Upper lobe of right lung (tissue), 1 donor: ENCODE measurements around the gene RPRD1A. TPM values are rescaled to one million over a fixed set of nuclear protein-coding genes. Genes with fewer than 3 reads are reported as not detected.
"Not testable (repeated sequence)": the region's sequence is repeated elsewhere in the genome, so short reads cannot be mapped to it uniquely, and the experiment has no call there.

ENCODE experiments used
- ATAC-seq: fragments of 200-7000 bp; cut with Tn5 transposase; one replicate; pipeline ENCODE4 v1.9.1; 2020; ENCODE audit warnings: mild to moderate bottlenecking, moderate library complexity
- DNase-seq: peaks from one replicate; pipeline ENCODE4 v3.0.0-alpha.2; 2020
- H3K27ac ChIP-seq: fragments of 200-600 bp; one replicate; pipeline ENCODE4 v1.8.0; 2022
- H3K27me3 ChIP-seq: fragments of 200-600 bp; one replicate; pipeline ENCODE4 v1.8.0; 2022; ENCODE audit warnings: mild to moderate bottlenecking
- H3K36me3 ChIP-seq: fragments of 200-600 bp; one replicate; pipeline ENCODE4 v1.8.0; 2022
- H3K4me1 ChIP-seq: fragments of 200-600 bp; one replicate; pipeline ENCODE4 v1.8.0; 2022
- H3K4me3 ChIP-seq: fragments of 200-600 bp; one replicate; pipeline ENCODE4 v1.8.0; 2022; ENCODE audit warnings: mild to moderate bottlenecking
- H3K9me3 ChIP-seq: fragments of 200-600 bp; one replicate; pipeline ENCODE4 v1.8.0; 2022
- CTCF ChIP-seq: fragments of 200-600 bp; IDR thresholded peaks from one replicate; pipeline ENCODE4 v1.8.0; 2022; ENCODE audit warnings: antibody characterized with exemption
- intact Hi-C: fragments of 100-400 bp; cut with DNase I; formaldehyde crosslinking; loops from one replicate; pipeline ENCODE4 v1.11.0; 2022
- total RNA-seq: library from RNA; stranded (reverse); fragmentation: NEBNext Ultra II Directional; extraction: Animal tissue kit (Norgen Biotek cat#: 25700); gene quantifications from one replicate; pipeline ENCODE4 v1.2.1, GENCODE V29; 2021
- donor health status: DM: no; HTN: yes; CAD: no; lungs with severe emphysema.

RPRD1A gene
- total RNA-seq, 1 donor from 2014 or later: 45.4 TPM

GRCh38 chr18:36034299-36034895 is 33.0 kb downstream of the RPRD1A start:
- ATAC-seq (no peak), DNase-seq (no peak)
- no peak overlapping the region for H3K4me3 ChIP-seq
- TF ChIP-seq CTCF: no peak
- H3K9me3 ChIP-seq: peaks cover 6% of the 10 kb centered on the region
- H3K27me3 ChIP-seq: no peaks in the 10 kb centered on the region
- H3K4me1 ChIP-seq: no peaks in the 10 kb centered on the region
- H3K36me3 ChIP-seq: peaks cover 9% of the 10 kb centered on the region
- H3K27ac ChIP-seq: no peak overlapping the region
- intact Hi-C loops: no loop called here

GRCh38 chr18:36031903-36032302 is 35.5 kb downstream of the RPRD1A start:
- Histone ChIP-seq H3K36me3 (peaks cover 9% of the 10 kb centered on the region), H3K4me3 (no peak overlapping the region), H3K27ac (no peak overlapping the region), H3K4me1 (peaks cover 5% of the 10 kb centered on the region), H3K9me3 (no peaks in the 10 kb centered on the region), H3K27me3 (no peaks in the 10 kb centered on the region)
- intact Hi-C loops: no loop called here
- no peak for TF ChIP-seq CTCF
- ATAC-seq (no peak), DNase-seq (no peak)

DNA sequence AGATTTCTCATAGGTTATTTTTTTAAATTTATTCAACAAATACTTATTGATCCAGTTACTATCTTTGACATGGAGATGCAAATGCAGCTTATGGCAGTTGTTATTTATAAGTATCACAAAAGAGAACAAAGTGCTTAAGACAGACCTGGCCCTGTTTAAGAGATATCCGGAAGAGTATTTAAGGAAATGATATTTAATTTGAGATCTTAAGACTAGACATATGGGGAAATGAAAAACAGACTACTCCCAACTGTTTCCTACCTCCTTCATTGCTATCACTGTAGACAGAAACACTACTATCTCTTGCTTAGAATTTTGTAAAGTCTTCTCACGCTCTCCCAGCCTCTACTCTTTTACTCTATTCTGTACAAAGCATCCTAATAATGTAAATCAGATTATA is 36.0 kb downstream of the RPRD1A start:
- intact Hi-C loops: no loop called here
- ATAC-seq: no peak
- Histone ChIP-seq H3K9me3 (no peaks in the 10 kb centered on the region), H3K27ac (no peak overlapping the region), H3K4me1 (peaks cover 5% of the 10 kb centered on the region), H3K36me3 (peaks cover 14% of the 10 kb centered on the region), H3K4me3 (no peak overlapping the region), H3K27me3 (no peaks in the 10 kb centered on the region)
- TF ChIP-seq CTCF: no peak
- DNase-seq: no peak

GRCh38 chr18:36028859-36029258 is 38.5 kb downstream of the RPRD1A start:
- no peaks in the 10 kb centered on the region for H3K27me3 ChIP-seq
- ATAC-seq: peak; percentile 33
- no peak for TF ChIP-seq CTCF
- no peak overlapping the region for H3K4me3 ChIP-seq
- no peak overlapping the region for H3K27ac ChIP-seq
- H3K9me3 ChIP-seq: no peaks in the 10 kb centered on the region
- no peak for DNase-seq
- intact Hi-C loops: no loop called here
- H3K4me1 ChIP-seq: peaks cover 5% of the 10 kb centered on the region
- peaks cover 30% of the 10 kb centered on the region for H3K36me3 ChIP-seq

DNA sequence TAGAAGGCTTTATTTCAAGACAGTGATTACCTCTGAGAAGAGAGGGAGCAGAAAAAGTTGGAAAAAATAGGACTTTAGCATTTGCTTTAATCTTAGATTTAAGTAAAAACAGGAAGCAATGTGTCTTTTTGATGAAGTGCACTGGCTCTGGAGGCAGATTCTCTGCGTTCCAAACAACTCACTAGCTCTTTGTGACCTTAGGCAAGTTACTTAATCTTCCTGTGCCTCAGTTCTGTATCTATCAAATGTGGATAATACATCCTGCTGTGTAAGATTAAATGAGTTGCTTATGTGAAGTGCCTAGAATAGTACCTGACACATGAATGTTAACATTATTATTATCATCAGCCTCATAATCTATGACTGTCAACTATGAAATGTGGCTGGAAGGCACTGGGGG is 42.3 kb downstream of the RPRD1A start:
- H3K27me3 ChIP-seq: no peaks in the 10 kb centered on the region
- no peak overlapping the region for H3K4me3 ChIP-seq
- TF ChIP-seq CTCF: no peak
- no peak for DNase-seq
- ATAC-seq: no peak
- H3K4me1 ChIP-seq: peaks cover 5% of the 10 kb centered on the region
- no peaks in the 10 kb centered on the region for H3K9me3 ChIP-seq
- no peak overlapping the region for H3K27ac ChIP-seq
- intact Hi-C loops: no loop called here
- peaks cover 21% of the 10 kb centered on the region for H3K36me3 ChIP-seq

DNA sequence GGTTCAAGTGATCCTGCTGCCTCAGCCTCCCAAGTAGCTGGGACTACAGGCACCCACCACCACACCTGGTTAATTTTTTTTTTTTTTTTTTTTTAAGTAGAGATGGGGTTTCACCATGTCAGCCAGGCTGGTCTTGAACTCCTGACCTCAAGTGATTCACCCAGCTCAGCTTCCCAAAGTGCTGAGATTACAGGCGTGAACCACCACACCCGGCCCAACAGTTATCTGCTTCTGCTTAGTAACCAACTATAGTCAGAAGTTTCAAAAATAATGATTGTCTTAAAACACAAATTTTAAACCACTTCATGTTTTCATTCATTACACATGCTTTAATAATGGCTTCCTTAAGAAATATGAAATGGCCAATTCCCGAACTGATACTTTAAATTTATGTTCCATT is 43.1 kb downstream of the RPRD1A start:
- H3K27me3 ChIP-seq, DNase-seq, H3K27ac ChIP-seq, H3K4me3 ChIP-seq, H3K4me1 ChIP-seq, H3K9me3 ChIP-seq, intact Hi-C loops, ATAC-seq: not testable (repeated sequence)
- H3K36me3 ChIP-seq: peaks cover 21% of the 10 kb centered on the region
